ENCODE results near the gene CORO7.

Gene CORO7
- total RNA-seq: 11.9 to 37.1 reads per million in 2 experiments

DNA sequence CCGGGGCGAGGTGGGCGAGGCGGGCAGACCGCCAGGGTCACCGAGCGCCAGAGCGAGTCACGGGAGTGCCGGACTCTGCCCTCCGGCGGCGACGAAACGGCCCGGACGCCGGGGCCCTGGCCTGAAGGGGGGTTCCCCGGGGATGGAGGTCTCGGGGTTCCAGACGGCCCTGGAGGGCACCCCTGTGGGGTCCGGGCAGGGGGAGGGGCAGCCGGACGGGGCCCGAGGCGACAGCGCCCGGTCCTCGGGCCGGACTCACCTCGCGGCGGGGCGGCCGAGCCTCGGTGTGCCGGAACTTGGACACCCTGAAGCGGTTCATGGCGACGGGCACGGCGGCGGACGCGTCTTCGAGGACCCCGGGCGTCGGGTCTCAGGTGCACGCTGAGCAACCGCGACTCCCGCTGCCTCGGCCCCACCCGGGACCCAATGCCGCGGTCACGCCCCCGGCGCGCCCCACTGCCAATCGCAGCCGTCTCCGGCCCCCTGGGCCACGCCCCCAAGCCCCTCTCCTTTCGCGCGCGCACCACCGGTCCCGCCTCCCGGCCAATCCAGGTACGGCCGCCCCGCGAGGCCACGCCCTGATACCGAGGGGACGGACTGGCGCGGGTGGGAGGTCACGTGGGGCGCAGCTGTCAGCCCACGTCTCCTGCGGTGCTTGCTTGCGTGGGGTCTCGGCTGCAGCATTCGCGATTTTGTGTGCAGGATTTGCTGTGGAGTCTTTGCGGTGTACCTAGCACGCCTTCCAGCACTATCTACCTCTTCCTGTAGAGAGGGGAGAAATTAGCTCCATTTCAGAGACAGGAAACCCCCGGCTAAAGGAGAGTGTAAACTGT lies at the start of gene CORO7:
Gene CORO7 (minus strand): TSS at position 397 of the 833 bp plus-strand sequence. CDS start 78 bp downstream, at position 319.
- DNase-seq (ENCODE audit: low read depth): peak; percentile 99

DNA sequence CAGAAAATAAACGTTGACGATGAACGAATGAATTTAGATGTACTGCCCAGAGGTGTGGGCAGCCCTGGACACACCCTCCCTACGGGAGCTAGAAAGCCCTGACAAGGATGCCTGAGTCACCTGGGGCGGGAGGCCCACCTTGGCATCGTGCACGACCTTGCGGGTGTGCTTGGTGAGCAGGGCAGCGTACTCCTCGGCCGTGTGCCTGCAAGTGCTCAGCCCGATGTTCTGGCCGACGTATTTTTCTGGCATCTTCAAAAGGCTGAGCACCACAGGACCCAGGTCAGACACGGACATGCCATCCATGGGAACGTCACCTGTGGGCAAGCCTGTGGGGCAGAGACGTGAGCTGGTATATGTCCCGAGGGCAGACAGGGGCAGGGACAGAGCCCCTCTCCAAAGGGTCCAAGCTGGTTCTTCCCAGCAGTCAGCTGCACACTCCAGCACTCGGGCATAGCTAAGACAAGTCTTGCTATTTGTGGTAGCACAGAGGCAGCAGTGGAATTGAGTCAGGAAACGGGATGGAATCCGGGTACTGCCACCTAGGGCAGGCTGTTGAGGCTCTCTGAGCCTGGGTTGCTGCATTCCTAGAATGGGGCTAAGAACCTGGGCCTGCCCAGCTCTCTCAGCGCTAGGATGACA lies 47.2 kb upstream of the CORO7 start:
- DNase-seq (ENCODE audit: low read depth): no peak

DNA sequence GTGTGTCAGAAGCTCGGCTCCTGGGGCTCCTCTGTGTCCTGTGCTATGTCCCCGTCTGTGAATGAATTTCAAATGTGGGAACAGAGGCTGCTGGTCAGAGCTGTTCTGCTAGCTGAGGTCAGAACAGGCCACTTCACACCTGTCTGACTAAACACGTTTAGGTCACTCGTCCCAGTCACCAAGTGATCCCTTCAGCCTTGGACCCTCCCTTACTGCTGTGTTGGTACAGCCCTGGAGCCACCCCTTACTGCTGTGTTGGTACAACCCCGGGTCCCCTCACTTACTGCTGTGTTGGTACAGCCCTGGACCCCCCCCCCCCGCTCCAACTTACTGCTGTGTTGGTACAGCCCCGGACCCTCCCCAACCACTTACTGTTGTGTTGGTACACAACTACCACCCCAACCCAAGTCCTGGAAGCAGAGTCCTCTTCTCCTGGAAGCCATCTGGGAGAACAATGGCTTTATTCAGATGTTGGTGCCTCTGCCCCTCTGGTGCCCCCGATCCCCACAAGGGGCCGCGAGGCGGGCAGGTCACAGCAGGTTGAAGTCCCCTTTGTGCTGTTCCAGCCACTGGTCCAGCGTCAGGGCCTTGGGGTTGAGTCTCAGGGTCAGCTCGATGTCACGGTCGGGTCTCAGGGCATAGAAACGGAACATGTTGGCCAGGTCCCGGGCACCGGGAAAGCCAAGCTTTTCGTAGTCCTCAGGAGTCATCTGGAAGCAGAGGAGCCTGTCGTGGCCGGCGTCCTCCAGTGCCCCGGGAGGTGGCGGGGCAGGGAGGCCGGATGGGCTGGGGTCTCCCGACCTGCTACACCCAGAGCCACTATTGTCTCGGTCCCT lies 45.1 kb upstream of the CORO7 start:
- no peak for DNase-seq (ENCODE audit: low read depth)

DNA sequence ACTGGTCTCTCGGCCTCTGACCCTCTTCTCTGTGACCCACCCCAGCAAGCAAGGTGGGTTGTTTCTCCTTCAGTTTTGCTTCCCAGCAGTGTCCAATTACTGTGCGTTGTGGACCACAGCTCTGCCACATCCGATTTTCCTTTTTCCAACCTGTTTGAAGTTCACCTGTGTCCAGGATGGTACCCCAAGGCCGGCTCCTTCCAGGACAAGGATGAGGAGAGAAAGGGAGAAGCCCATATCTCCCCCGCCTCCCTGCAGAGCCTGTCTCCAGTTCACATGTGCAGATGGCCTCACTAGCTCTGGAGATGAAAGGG lies 44.5 kb upstream of the CORO7 start:
- DNase-seq (ENCODE audit: low read depth): no peak

DNA sequence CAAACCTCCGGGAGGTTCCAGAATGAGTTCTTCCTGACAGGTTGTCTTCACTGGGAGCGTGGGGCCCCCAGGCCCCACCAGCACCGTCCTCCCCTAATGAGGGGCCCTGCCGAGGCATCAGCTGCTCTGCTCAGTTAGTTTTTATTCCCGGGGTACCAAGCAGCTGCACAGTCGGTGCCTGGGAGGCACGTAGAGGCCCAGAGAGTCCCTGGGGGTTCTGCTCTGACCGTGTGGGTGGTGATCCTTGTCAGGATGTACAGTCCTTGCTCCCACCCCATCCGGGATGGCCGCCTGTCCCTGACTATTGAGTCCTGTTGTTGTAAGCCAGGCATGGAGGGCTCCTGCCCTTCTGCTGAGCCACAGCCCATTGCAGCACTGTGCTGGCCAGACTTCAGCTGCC lies 39.6 kb upstream of the CORO7 start:
- no peak for DNase-seq (ENCODE audit: low read depth)

DNA sequence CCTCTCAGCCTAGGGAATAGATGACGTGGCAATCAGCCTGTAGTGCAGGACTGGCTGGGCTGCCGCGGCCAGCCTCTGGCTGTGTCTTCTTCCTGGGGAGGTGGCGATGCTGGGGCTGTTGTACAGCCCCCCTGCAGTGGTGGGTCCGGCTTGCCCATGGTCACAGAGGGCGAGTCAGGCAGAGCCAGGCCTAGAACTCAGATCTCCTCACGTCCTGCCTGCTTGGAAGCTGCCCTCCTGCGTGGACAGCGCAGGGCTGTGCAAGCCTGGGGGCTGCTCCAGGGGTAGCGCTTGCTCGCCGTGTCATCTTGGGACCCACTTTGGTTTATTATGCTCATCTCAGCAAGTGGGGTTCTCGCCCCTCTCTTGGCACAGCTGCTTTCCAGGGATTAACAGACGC lies 38.7 kb upstream of the CORO7 start:
- no peak for DNase-seq (ENCODE audit: low read depth)

DNA sequence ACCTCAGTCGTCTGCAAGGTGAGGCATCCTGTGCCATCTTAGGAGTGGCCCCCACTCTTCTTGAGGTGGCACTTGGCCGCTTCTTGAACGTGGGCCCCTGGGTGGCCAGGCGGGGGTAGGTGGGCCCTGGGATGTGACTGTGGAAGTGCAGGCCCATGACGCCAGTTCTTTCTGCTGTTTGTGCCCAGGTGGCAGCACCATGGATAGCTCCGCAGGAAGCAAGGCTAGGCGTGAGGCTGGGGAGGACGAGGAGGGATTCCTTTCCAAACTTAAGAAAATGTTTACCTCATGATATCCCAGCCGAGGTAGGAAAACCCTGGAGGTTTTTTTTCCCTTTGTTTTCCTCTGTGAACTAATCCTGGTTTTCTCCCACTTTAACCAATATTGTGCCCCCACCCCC lies 38.2 kb upstream of the CORO7 start:
- DNase-seq (ENCODE audit: low read depth): no peak

DNA sequence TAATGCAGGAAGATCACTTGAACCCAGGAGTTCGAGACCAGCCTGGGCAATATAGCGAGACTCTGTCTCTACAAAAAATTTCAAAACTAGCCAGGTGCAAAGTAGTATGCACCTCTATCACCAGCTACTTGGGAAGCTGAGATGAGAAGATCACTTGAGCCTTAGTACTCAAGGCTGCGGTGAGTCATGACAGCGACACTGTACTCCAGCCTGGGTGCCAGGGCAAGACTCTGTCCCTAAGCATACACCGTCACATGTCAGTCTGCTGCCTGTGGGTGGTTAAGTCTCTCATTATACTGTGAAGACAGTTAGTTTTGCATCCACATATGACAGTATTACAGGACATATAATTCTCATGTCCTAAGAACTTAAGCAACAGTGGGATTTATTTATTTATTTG lies 36.3 kb upstream of the CORO7 start:
- DNase-seq (ENCODE audit: low read depth): no peak

DNA sequence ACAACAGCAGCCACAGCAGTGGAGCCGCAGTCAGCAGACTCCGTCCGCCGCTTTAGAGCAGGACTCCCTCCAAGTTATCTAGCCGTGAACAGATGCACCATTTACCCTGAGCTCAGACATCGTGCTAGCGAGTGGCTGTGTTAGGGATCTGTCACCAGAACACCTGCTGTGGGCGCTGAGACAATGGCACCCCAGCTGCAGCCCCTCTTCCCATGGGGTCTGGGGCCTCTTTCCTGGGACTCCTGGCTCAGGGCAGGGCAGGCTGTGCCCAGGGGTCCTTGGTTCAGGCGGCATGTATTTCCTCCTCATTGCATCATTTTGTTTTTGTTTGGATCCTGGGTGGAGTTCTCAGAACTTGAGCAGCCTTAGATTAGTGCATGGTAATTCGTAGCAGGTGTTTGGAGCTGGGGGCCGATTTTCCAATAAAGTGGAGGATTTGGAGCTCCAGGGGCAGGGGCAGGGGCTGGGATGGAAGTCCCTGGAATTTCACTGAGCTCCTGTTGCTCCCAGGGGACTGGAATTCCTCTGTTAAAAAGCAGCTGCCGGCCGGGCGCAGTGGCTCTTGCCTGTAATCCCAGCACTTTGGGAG lies 34.6 kb upstream of the CORO7 start:
- DNase-seq (ENCODE audit: low read depth): no peak

DNA sequence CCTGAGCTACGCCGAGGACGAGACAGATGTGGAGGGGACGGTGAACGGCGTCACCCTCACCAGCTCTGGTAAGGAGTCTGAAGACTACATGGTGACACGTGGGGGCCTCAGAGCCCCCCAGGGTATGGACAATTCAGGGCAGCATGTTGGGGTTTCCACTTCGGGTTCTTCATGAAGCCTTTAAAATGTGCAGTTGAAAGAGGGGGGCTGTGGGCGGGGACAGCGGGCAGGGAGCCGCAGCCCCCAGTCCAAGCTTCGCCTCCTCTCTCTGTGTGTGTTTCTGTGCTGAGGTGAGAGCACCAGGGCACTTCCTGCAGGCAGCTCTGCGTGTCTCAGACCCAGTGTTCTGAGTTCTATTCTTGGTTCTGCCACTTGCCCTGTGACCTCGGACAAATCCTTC lies 34.0 kb upstream of the CORO7 start:
- no peak for DNase-seq (ENCODE audit: low read depth)

DNA sequence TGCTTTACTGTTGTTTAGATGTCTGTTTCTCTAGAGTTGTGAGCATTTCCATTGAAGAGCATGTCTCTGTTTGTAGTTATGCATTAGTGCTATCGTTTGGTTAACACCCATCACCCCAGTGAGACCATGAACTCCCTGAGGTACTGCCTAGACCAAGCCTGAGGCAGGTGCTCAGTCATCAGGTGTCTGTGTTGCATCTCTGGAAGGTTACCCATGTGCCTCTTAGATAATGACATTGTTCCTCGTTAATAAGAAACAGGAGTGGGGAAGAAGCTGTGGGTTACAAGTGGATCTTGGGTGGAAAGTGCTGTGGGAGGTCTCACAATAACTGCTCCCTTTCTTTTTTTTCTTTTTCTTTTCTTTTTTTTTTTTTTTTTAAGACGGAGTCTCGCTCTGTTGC lies 27.6 kb upstream of the CORO7 start:
- no peak for DNase-seq (ENCODE audit: low read depth)

DNA sequence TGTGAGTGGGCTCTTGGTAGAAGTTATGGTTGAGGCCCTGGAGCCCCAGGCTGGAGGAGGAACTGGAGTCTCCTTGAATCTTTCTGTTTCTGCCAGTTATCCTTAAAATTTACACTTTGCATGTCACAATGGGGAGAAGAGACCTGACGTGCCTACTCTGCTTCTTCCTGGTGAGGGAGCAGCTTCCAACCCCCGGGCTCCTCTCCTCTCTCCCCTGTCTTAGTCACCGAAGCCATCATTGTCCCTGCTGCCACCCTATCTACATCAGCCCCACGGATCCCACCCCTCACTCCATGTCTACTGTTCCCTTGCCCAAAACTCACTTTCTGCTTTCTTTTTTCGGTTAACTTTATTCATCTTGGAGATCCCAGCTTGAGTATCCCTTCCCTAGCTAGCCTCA lies 26.9 kb upstream of the CORO7 start:
- no peak for DNase-seq (ENCODE audit: low read depth)

DNA sequence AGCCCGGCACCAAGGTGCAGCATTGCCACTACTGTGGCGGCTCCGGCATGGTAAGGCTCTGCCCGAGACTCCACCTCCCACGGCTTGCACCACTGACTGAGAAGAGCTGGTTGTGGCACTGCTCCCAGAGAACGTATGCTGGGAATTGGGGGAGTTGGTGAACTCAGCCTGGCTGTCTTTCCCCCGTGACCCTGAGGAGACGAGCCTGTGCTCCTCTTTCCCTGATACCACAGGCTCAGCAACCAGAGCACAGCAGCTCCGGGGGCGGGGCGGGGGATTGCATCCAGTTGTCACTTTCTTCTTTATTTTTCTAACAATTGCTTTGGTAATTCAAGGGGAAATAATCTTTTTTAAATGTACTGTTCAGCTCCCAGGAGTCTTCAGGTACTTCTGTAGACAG lies 26.0 kb upstream of the CORO7 start:
- DNase-seq (ENCODE audit: low read depth): no peak

DNA sequence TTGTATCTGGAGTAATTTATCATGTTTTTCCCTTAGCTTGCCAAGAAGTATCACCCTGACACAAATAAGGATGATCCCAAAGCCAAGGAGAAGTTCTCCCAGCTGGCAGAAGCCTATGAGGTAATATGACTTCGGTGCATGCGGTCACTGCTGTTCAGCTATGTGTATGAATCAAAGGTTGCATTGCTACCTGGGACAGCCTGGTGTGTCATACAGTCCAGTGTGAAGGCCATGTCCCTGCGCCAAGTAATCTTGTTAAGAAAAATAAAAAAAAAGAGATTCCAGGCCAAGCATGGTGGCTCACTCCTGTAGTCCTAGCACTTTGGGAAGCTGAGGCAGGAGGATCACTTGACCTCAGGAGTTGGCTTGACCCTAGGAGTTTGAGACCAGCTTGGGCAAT lies 21.0 kb upstream of the CORO7 start:
- no peak for DNase-seq (ENCODE audit: low read depth)

DNA sequence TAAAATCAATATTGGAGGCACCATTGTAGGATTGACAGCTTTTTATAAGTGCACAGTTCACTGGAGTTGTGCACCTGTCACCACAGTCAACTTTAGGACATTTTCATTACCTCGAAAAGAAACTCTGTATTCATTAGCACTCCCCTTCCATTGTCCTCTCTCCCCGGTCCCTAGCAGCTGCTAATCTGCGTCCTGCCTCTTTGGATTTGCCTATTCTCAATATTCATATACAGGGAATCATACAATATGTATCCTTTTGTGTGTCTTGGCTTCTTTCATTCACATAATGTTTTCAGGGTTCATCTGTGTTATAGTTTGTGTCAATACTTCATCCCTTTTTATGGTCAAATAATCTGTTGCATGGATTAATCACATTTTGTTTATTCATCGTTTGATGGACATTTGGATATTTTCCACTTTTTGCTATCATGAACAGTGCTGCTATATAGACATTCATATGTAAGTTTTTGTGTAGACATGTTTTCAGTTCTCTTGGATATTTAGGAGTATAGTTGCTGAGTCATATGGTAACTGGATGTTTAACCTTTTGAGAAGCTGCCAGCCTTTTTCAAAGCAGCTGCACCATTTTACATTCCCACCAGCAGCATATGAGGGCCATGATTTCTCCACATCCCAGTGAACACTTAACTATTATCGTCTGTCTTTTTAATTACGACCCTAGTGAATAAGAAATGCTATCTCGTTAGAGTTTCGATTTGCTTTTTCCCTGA lies 19.1 kb upstream of the CORO7 start:
- no peak for DNase-seq (ENCODE audit: low read depth)

DNA sequence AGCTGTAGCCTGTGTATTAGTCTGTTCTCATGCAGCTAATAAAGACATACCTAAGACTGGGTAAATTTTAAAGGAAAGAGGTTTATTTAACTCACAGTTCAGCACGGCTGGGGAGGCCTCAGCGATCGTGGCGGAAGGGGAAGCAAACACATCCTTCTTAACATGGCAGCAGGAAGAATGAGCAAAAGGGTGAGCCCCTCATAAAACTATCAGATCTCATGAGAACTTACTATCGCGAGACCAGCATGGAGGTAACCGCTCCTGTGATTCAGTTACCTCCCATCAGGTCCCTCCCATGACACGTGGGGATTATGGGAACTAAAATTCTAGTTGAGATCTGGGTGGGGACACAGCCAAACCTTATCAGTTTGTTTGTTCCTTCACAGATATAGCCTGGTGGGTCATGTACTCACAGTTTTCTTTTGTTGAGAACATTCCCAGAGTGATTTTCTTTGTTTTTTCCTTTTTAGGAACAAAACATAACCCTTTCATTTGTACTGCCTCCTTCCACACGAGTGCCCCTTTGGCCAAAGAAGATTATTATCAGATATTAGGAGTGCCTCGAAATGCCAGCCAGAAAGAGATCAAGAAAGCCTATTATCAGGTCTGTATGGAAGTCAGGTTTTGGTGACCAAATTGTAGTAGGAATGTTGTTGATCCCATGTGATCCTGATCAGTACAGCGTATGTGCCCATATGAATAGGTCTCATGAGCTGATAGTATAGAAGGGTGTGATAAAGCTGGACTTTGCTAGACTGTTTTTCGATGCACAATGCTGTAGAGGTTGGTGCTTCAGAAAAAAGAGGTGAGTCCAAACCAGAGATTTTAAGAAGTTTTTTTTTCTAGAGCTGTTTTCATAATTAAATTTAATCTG lies 17.8 kb upstream of the CORO7 start:
- no peak for DNase-seq (ENCODE audit: low read depth)

DNA sequence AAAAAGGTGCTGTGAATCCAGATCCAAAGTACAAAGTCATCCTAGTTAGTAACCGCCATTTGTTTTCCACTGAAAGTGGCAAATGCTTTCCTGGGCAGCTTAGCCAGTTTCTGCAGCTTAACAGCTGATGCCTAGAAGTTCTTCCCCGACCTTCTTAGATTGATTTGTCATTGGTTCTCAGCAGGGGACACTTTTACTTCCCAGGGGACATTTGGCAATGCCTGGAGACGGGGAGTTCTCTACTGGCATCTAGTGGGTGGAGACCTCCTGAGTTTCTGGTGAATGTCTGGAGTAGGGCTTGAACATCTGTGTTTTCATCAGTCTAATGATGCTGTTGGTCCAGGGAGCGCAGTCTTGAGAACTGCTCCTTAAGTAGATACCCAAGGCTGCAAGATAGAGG lies 16.8 kb upstream of the CORO7 start:
- no peak for DNase-seq (ENCODE audit: low read depth)

DNA sequence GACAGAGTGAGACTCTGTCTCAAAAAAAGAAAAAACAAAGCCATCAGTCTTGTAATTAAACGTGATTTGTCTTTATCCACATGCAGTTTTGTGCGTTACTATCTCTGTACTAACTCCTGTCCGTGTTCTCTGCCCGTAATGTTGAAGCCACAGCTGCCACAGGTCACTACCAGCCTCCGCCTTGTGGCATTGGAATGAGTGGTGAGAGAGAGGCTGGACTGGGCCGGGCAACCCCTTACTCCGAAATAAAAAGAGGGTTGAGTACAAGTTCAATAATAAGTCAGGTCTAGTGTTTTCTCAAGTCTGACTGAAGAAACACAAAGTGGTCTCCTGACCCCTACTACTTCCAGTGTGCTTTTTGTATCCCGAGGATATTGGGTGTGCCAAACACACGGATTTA lies 14.6 kb upstream of the CORO7 start:
- no peak for DNase-seq (ENCODE audit: low read depth)

DNA sequence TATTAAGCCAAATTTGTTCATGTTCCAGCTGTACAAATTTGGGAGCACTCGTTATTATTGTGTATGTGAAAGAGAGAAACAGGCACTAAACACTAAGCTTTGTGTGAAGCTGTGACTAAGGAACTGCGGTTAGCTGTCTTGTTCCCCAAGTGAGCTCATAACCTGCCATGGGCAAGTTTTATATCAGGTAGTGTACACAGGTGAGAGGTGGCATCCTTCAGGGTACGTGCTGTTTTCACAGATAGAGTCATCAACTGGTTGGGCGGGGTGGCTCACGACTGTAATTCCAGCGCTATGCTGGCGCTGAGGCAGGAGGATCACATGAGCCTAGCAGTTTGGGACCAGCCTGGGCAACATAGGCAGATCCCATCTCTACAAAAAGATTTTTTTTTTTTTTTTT lies 12.1 kb upstream of the CORO7 start:
- no peak for DNase-seq (ENCODE audit: low read depth)

DNA sequence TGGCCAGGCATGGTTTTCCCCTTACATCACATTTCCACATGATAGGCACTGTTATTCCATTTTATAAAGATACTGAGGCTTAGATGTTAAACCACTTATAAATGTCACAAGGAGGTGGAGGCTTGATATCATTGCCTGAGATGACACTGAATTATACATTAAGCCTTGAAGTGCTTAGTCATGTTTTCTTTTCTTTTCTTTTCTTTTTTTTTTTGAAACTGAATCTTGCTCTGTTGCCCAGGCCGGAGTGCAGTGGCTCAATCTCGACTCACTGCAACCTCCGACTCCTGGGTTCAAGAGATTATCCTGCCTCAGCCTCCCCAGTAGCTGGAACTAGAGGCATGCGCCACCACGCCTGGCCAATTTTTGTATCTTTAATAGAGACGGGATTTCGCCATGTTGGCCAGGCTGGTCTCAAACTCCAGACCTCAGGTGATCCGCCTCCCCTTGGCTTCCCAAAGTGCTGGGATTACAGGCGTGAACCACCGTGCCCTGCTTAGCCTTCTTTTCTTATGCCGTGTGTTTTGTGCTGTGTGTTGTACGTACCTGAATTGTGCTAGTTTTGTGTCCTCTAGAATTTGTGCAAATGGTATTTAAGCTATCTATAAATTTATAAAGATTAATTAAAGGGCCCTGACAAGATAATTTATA lies 10.5 kb upstream of the CORO7 start:
- no peak for DNase-seq (ENCODE audit: low read depth)

Data from T follicular helper cell (primary cell).